ENCODE data around the gene CTDSPL.
"Not testable (repeated sequence)": the region's sequence is repeated elsewhere in the genome, so short reads cannot be mapped to it uniquely, and the experiment has no call there.

CTDSPL gene

DNA sequence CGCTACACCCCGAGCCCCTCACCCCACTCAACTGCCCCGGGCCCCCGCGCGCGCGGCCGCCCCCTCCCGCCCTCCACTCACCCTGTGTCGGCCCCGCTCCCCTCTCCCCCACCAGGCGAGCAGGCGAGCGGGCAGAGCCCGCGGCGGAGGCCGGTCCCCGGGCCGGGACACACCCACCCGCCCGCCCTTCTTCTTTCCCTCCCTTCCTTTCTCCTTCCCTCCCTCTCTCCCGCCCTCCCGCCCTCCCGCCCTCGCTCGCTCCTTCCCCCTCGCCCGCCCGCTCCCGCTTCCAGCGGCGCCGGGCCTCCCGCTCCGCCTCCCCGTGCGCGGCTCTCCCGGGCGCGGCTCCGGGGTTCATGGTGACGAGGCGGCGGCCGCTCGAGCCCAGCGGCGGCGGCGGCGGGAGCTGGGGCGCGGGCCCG is at the start of gene CTDSPL:
CTDSPL (plus strand) TSS at position 261 of the 422 bp plus-strand sequence. CDS start 320 bp downstream, outside the sequence.
- DNase-seq: peak; percentile 18

DNA sequence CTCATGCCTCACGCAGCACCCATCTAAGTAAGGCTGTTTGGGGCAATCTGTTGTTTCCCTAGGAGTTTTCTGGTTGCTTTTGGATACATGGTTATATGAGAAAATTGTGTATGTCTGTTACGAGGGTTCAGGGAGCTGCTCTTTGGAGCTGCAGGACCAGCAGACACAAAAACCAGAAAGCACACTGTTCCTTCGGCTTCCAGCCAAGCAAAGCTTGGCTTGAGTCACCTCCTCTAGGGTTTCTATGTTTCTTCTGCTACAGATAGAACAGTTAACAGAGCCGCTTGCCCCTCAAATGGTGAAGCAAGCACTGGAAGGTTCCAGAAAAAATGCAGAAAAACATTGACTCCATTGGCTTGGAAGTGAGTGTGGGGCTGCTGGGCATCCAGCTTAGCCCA is 49.2 kb upstream of the CTDSPL start:
- no peak for DNase-seq

DNA sequence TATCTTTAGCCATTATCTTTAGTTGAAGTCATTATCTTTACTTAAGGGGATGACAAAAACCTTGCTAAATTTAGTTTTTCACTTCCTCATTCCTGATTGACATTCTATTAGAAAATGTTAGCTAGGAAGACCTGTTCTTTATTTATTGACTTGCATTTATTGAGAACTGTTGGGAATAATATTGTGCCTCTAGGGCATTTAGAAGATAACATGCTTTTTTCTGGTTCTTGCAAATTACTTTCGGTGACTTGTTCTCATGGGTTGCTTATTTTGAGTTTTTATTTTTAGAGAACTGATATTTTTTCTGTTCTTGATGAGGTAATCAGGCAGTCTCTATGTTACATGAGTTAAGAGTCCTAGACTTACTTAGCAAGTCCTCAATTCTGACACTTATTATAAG is 48.3 kb upstream of the CTDSPL start:
- no peak for DNase-seq

DNA sequence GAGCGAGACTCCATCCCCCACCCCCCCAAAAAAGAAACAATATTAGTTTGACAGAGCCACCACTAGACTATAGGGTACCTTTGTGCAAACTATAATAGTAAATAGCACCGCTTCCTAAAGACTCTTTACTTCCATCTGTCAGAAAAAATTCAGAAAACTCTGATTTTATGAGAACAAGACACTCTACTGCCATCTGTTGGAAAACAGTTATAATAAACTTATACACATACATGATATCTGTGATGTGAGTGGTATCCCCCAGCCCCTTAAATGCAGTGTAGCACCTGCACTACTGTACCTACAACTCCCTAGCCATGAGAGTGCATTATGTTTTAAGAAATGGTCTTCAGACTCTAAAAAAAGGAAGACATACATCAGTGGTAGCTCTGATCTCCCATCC is 47.1 kb upstream of the CTDSPL start:
- no peak for DNase-seq

- not testable (repeated sequence) for DNase-seq
Measured at GRCh38 chr3:37815156-37815555, 46.5 kb upstream of the CTDSPL start.

- DNase-seq: no peak
Measured at GRCh38 chr3:37816271-37816670, 45.4 kb upstream of the CTDSPL start.

- no peak for DNase-seq
Measured at GRCh38 chr3:37819591-37819990, 42.1 kb upstream of the CTDSPL start.

GRCh38 chr3:37820286-37820685 is 41.4 kb upstream of the CTDSPL start:
- no peak for DNase-seq

DNA sequence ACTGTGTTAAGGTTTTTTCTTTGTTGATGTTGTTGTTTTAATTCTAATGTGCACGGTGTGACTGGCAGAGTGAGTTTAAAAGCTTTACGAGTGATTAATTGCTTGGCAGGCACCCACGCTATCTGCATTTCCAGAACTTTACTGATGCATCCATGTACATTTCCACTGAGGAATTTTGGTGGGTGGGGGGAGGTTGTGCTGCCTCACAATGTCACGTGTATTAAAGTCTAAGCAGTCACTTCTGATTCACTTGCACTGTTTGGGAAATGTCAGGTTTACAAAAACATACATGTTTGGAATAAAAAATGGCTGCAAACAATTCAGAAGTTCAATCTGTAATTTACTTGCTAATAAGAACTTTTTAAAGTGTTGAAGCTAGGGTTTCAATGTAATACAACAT is 38.5 kb upstream of the CTDSPL start:
- DNase-seq: no peak

DNA sequence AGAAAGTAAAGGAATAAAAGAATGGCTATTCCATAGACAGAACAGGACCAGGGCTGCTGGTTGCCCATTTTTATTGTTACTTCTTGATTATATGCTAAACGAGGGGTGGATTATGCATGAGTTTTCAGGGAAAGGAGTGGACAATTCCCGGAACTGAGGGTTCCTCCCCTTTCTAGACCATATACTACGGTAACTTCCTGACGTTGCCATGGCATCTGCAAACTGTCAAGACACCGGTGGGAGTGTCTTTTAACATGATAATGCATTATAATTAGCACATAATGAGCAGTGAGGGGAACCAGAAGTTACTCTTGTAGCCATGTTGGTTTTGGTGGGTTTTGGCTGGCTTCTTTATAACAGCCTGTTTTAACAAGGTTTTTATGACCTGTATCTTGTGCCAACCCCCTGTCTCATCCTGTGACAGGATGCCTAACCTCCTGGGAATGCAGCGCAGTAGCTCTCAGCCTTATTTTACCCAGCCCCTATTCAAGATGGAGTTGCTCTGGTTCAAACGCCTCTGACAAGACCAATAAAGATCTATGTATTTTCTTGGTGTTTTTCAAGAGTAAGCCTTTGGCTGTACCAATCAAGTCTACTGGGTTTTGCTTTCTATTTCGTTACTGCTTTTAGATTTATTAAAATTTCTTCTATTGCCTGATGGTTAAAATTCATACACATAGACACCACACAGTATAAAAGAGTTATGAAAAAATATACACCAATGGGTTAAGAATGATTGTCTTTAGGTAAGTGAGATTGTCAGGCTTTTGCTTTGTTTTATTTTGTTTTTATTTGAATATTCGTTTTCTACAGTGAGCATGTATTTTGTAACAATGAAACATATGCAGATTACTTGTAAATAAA is 37.4 kb upstream of the CTDSPL start:
- no peak for DNase-seq

DNA sequence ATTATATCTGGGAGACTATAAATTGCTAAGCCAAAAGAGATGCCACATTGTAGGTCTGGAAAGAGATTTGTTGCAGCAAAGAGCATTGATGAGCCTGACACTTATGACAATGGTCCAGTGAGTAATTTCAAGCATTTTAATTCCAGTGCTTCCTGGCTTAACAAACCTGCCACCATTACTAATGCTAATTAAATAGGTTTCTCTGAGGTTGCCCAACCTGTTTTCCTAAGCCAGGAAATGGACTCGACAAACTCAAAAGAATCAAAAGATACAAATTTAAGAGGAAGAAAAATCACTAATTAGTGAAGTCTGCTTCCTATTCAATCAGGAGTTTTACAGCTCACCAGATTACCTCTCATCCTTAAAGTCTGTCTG is 36.7 kb upstream of the CTDSPL start:
- DNase-seq: no peak

DNA sequence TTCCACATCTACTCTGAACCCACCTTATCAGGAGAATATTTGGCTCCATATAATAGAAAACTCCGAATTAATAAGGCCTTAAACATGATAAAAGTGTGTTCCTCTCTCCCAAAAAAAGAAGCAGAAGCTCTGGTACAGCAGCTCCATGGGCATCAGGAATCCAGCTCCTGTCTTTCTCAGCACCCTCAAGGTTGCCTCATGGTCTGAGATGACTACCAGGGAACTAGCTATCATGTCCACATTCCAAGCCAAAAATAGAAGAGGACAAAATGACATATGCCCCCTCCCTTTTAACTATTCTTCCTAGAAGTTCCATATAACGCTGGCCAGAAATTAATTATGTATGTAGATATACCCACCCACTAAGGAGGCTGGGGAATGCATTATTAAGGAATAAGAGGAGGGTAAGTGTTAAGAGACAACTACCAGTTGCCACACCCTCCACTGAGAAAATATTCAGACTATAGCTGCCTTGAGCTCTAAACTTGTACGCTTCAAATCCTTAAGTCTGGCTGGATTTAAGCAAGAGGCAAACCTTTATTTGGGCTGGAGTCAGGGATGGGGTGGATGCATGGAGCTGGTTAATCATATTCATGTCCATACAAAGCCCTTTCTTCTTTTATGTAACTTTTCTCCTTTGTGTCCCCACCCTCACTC is 35.8 kb upstream of the CTDSPL start:
- DNase-seq: no peak

DNA sequence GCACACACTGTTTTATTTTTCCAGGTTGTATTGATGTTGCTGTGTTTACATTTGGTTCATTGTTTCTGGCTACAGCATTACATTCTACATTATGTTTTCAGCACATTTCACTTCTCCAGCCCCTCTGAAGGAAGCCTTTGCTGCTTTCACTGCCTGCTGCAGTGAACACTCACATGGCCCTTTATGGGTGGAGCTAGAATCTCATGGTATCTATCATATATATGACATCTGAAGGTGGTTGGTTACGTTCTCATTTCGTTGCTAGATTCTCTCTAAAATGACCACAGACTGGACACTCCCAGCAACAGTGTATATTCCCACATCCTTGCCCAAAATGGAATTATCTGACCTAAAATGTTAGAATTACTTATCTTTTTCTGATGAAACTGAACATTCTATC is 35.2 kb upstream of the CTDSPL start:
- no peak for DNase-seq

GRCh38 chr3:37826933-37827332 is 34.7 kb upstream of the CTDSPL start:
- DNase-seq: no peak

DNA sequence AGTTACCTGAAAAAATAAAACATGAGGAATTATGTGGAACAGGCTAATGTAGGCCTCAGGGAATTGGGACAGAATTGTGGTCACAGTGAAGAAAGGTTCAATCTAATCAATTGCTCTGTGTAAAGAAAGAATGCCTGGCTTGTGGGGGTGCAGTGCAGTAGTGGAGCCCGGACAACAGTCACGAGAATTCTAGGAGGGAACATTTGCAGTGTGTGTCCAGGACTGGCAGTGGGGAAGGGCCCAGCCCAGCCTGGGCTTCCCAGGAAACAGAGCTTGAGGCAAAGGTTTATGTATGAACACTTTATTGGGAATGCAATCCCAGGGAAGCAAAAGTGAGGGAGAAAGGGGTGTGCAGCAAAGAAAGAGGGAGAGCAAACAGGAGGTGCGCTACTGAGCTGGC is 29.2 kb upstream of the CTDSPL start:
- DNase-seq: no peak

GRCh38 chr3:37833302-37834186 is 28.1 kb upstream of the CTDSPL start:
- DNase-seq: no peak

- DNase-seq: no peak
Measured at GRCh38 chr3:37836589-37836988, 25.1 kb upstream of the CTDSPL start.

DNA sequence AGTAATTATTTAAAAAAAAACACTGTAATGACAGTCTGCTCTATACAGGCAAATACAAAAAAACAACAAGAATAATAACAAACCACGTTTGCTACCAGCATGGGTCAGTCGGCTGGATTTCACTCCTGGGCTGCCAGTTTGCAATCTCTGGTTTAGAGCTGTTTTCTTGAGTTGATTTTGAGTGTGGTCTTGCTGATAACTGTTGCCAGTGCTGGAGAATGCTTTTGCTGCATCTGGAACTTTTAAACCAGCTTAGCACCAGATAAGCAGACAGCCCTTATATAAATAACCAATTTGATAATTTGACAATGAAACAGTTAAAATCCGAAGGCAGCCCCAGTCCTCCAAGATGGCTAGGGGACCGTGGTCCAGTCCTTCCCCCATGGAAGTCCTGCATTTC is 14.0 kb upstream of the CTDSPL start:
- no peak for DNase-seq

GRCh38 chr3:37849146-37849923 is 12.3 kb upstream of the CTDSPL start:
- DNase-seq: no peak

- no peak for DNase-seq
Measured at GRCh38 chr3:37852097-37852496, 9.6 kb upstream of the CTDSPL start.

DNA sequence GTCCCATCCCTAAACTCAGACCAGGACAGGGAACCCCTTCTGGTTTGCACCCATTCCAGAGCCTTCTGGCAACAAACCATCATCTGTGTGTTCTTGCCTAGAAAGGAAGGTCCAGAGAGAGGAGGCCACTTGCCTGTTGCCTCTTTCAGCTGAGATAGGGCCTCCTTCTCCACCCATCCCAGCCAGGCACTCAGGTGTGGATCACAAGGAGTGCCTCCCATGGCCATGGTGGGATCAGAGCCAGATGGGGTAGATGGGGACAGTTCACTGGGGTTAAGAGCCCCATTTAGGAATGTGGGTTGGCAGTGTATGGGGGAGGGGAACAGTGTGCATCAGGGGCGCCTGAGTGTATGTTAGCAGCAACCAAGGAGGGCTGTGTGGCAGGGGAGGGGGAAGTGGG is 8.9 kb upstream of the CTDSPL start:
- no peak for DNase-seq

DNA sequence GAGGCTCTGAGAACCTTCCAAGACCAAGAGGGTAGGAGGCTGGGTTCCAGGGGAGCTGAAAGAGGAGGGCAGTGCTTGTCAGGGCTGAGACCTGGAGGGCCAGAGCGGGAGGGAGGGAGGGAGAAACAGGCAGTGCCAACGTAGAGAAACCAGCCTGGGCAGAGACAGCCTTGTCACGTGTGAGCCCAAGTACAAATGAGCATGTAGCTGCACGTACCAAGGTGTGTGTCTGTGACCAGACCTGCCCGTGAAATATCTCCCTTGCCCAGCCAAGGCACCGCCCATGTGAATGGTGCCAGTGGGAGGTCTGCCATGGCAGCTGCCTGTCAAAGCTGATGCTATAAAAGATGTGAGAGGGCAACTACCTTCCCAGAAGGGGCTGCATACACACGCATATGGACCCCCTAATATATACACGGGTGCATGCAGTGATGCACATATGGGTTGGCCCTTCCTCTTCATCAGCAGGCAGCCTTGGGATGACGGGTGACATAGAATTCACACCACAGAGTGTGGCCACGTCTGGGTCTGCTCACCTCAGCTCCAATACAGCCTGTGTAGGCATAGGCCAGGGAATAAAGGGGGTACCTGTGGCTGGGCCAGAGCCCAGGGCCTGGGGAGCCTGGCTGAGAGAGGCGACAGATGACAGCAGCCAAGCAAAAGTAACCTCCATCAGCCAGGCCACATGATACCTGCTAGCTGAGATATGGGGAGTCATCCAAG is 7.8 kb upstream of the CTDSPL start:
- peak; percentile 64 for DNase-seq

Measured in NCI-H1105 (cell line).